BLaER1 (cell line): ENCODE measurements around the gene MYEOV.

ENCODE experiments used
- H3K27ac ChIP-seq: shearing (Covaris generic); formaldehyde crosslinking; 2 replicates; pipeline ENCODE4 v1.8.1; 2022
- H3K27me3 ChIP-seq: shearing (Covaris generic); formaldehyde crosslinking; 2 replicates; pipeline ENCODE4 v1.8.1; 2022
- H3K36me3 ChIP-seq: shearing (Covaris generic); formaldehyde crosslinking; 2 replicates; pipeline ENCODE4 v1.8.1; 2022
- H3K4me1 ChIP-seq: shearing (Covaris generic); formaldehyde crosslinking; 2 replicates; pipeline ENCODE4 v1.8.1; 2022
- H3K4me2 ChIP-seq: shearing (Covaris generic); formaldehyde crosslinking; 2 replicates; pipeline ENCODE4 v1.8.1; 2022
- H3K4me3 ChIP-seq: shearing (Covaris generic); formaldehyde crosslinking; 2 replicates; pipeline ENCODE4 v1.8.1; 2022
- H3K9ac ChIP-seq: shearing (Covaris generic); formaldehyde crosslinking; 2 replicates; pipeline ENCODE4 v1.8.1; 2022
- H3K9me3 ChIP-seq: shearing (Covaris generic); formaldehyde crosslinking; 2 replicates; pipeline ENCODE4 v1.8.1; 2022
- H4K20me1 ChIP-seq: shearing (Covaris generic); formaldehyde crosslinking; 2 replicates; pipeline ENCODE4 v1.8.1; 2022
- Cebpa-rat ChIP-seq: shearing (Covaris generic); IDR thresholded peaks from 2 replicates; pipeline ENCODE4 v1.8.1; 2022

Gene MYEOV

DNA sequence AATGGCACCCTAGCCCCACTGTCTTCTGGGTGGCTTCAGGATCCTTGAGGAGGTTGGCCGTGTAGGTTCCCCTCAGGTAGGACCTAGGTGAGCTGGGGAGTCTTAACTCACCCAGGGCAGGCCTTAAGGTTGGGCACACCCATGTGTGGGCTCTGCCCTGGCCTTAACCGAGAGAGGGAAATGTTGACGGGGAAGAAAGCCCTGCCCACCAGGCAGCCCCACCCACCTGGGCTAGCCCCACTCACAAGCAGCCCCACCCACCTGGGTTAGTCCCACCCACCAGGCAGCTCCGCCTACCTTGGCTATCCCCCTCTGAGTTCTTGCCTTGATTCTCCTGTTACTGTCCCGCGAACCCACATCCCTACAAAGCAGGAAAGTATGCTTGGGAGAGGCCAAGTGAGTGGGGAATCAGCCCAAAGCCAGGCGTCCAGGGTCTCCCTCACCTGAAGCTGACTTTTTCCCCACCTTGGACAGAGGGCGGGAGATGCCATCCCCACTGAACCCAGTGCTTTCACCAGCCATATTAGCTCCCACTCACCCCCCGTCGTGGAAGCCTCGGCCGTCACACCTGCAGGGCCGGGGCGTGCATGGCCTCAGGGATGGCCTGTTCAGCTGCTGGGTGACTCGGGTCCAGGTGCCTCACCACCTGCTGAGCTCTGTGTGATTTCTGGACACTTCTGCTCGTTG lies at the start of gene MYEOV:
Gene MYEOV (plus strand): TSS at position 337 of the 687 bp plus-strand sequence. CDS start 1,200 bp downstream, outside the sequence.
- Histone ChIP-seq H3K4me3 (no peak within 1 kb of the TSS), H3K4me1 (peaks cover 65% of the 10 kb centered on the region), H3K4me2 (peak within 1 kb of the TSS; percentile 92), H3K27me3 (no peaks in the 10 kb centered on the region), H3K27ac (peak within 1 kb of the TSS; percentile 90), H3K9ac (no peak within 1 kb of the TSS; the same call in 1 of the 2 replicates), H3K36me3 (no peaks in the 10 kb centered on the region), H4K20me1 (peaks cover 5% of the 10 kb centered on the region; the same call in 1 of the 2 replicates), H3K9me3 (no peaks in the 10 kb centered on the region)
- TF ChIP-seq Cebpa-rat, result no peak

- H3K4me1 ChIP-seq, result peaks cover 14% of the 10 kb centered on the region
- H3K36me3 ChIP-seq, result no peaks in the 10 kb centered on the region
- H3K27ac ChIP-seq, result no peak overlapping the region
- H3K4me3 ChIP-seq, result no peak overlapping the region
- TF ChIP-seq Cebpa-rat, result no peak
- no peaks in the 10 kb centered on the region for H3K27me3 ChIP-seq
- no peaks in the 10 kb centered on the region for H4K20me1 ChIP-seq
- no peak overlapping the region for H3K4me2 ChIP-seq
- no peak overlapping the region for H3K9ac ChIP-seq
- H3K9me3 ChIP-seq, result no peaks in the 10 kb centered on the region; the same call in 1 of the 2 replicates
Measured at GRCh38 chr11:69244266-69244665, 49.7 kb upstream of the MYEOV start.

DNA sequence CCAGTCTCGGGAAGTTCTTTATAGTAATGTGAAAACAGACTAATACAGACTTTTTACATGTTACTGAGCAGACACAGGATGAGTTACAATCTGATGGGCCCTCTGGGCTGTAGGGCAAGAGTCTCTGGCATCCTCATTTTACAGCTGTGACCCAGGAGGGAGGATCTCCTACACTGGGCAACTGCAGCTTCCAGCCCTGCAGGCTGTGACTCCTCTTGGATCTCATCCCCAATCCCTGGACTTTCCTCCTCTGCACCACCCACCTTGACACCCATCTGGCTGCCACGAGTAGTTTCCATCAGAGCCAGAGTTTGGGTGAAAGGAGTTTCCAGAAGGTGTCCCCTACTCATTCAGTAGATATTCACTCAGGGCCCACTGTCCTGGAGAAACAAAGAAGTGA lies 48.9 kb upstream of the MYEOV start:
- H4K20me1 ChIP-seq, result no peaks in the 10 kb centered on the region
- no peak overlapping the region for H3K9ac ChIP-seq
- no peak for TF ChIP-seq Cebpa-rat
- H3K36me3 ChIP-seq, result no peaks in the 10 kb centered on the region
- no peak overlapping the region for H3K27ac ChIP-seq
- H3K27me3 ChIP-seq, result no peaks in the 10 kb centered on the region
- H3K9me3 ChIP-seq, result no peaks in the 10 kb centered on the region; the same call in 1 of the 2 replicates
- peaks cover 14% of the 10 kb centered on the region for H3K4me1 ChIP-seq
- no peak overlapping the region for H3K4me3 ChIP-seq
- no peak overlapping the region for H3K4me2 ChIP-seq

DNA sequence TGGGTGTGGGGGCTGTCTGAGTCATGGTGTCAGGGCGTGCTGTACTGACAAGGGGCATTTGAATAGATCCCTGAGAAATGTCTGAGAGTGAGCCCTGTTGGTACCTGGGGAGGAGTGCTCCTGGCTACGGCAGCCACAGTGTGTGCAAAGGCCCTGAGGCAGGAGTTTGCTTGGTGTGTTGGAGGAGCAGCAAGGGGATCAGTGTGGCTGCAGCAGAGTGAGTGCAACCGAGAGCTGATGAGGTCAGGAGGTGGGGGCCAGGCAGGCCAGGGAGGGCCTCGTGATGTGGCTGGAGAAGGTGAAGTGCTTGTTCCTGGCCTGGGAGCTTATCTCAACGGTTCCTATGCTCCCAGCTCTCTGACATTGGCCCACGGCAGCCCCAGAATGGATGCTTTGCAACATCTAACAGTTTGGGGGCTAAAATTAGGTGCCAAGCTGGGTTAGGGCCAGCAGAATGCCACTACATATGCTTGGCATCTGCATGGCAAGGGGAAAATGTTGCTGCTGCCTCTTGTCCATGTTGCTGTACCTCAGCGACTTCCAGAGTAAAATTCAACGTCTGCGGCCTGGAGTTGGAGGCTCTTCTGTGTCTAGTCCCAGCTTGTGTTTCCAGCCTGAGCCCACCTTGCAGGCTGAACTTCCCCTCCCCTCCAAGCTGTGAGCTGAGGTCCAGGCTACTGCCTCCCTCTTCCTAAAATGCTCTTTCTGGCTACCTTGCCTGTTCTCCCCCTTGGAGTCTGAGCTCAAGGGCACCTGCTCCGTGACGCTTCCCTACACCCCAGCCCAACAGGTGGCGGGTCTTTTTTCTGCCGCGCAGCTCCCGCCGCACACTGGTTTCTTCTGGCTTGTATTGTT lies 48.2 kb upstream of the MYEOV start:
- Histone ChIP-seq H3K4me2 (no peak overlapping the region), H3K4me3 (no peak overlapping the region), H3K27ac (no peak overlapping the region), H4K20me1 (no peaks in the 10 kb centered on the region), H3K9ac (no peak overlapping the region), H3K9me3 (no peaks in the 10 kb centered on the region; the same call in 1 of the 2 replicates), H3K4me1 (peaks cover 14% of the 10 kb centered on the region), H3K27me3 (no peaks in the 10 kb centered on the region), H3K36me3 (no peaks in the 10 kb centered on the region)
- TF ChIP-seq Cebpa-rat, result no peak

DNA sequence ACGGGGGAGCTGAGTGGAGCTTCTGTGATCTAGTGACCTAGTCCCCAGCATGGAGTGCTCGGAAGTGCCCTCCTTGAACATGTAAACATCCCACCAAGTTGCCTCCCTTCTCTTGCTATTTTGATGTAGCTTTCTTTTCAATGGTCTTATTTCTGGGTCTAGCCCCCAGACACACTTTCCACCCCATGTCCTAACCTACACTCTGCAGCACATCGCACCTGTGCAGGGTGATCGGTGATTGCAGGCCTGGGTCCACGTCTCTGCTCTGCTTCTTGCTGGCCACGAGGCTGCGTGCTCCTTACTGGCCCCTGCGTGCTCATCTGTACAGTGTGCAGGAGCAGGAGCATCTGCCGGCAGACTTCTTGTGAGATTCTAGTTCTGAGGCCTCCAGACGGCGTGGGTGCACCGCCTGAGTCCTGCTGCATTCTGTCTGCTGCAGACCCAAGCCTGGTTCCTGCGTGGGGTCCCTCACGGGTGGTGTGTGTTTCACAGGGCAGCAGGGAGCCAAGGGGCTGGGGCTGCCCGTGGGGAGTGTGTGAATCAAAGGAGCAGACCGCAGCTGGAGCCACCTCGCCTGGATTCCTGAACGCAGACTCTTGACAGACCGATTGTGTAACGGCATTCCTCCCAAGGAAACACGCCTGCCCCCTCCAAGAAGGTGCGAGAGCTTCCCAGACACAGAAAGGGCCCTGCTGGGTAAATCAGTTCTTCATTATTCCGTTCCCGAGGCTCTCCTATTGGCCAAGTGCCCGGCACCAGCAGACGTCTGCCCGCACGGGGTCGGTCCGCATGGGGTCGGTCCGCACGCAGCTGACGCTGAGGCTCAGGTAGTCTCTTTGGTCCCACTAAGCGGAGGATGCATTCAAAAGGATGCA lies 44.4 kb upstream of the MYEOV start:
- peaks cover 13% of the 10 kb centered on the region; the same call in 1 of the 2 replicates for H3K9me3 ChIP-seq
- H3K36me3 ChIP-seq, result no peaks in the 10 kb centered on the region
- no peak overlapping the region for H3K9ac ChIP-seq
- no peaks in the 10 kb centered on the region for H3K27me3 ChIP-seq
- no peak for TF ChIP-seq Cebpa-rat
- no peak overlapping the region for H3K27ac ChIP-seq
- H3K4me2 ChIP-seq, result no peak overlapping the region
- H3K4me1 ChIP-seq, result no peaks in the 10 kb centered on the region
- H4K20me1 ChIP-seq, result no peaks in the 10 kb centered on the region
- H3K4me3 ChIP-seq, result no peak overlapping the region

GRCh38 chr11:69250186-69251056 lies 43.5 kb upstream of the MYEOV start:
- Histone ChIP-seq H3K9ac (no peak overlapping the region), H3K27ac (no peak overlapping the region), H3K27me3 (no peaks in the 10 kb centered on the region), H3K4me3 (no peak overlapping the region), H3K4me2 (no peak overlapping the region), H3K4me1 (no peaks in the 10 kb centered on the region), H3K36me3 (no peaks in the 10 kb centered on the region), H3K9me3 (peaks cover 13% of the 10 kb centered on the region; the same call in 1 of the 2 replicates), H4K20me1 (no peaks in the 10 kb centered on the region)
- no peak for TF ChIP-seq Cebpa-rat

DNA sequence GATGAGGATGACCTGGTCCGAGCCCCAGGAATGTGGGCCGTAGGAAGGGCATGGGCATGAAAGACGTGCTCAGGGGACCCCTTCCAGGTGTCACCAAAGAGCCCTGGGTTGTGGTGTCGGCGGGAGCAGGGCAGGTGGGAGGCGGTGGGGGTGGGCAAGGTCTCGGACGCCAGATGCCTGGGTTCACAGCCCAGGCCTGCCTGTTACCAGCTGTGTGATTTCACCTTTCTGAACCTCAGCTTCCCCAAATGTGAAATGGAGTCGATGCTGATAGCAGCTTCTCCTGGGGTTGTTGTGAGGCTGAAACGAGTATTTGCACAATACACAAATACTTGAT lies 42.9 kb upstream of the MYEOV start:
- Histone ChIP-seq H3K4me1 (no peaks in the 10 kb centered on the region), H3K4me2 (no peak overlapping the region), H3K9ac (no peak overlapping the region), H3K9me3 (peaks cover 17% of the 10 kb centered on the region; the same call in 1 of the 2 replicates), H3K27ac (no peak overlapping the region), H3K4me3 (no peak overlapping the region), H4K20me1 (no peaks in the 10 kb centered on the region), H3K27me3 (no peaks in the 10 kb centered on the region), H3K36me3 (no peaks in the 10 kb centered on the region)
- no peak for TF ChIP-seq Cebpa-rat

DNA sequence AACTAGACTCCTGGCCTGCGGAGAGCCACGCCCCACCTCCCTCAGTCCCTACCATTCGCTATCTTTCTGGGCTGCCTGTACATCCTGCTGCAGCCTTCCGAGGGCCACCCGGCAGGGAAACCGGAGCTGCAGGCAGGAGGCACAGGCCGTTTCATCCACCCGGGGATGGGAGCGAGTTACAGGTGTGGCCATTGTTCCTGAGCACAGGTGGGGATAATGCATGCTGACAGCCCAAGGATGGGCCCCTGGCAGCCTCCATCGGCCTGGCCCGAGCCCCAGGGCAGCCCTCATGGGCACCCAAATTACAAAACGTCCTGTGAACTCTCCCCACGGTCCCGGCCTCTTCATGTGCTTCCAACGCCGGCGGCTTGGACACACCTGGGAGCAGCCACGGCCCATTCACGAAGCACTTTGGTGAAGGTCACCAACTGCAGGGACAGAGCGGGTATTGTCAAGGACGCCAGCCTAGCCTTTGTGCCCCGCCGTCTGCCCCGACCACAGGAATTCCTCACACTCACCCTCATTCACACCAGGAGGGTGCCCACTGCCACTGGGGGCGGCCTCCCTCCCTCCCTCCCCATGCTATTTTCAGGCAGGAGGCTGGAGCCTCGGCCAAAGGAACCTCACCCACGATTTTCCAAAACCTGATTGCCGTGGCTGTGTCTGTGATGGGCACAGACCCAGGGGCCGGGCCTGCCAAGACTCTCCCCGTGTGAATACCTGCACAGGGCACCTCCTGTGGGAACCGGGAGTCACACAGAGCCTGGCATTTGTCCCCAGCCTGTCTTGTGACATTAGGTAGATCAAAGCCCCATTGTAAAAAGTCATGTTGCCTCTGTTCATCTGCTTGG lies 42.1 kb upstream of the MYEOV start:
- H3K4me2 ChIP-seq, result no peak overlapping the region
- no peak for TF ChIP-seq Cebpa-rat
- H3K9ac ChIP-seq, result no peak overlapping the region

More for the DNA sequence above, 42.1 kb upstream of the MYEOV start:
- Histone ChIP-seq H3K27ac (no peak overlapping the region), H3K36me3 (no peaks in the 10 kb centered on the region), H3K4me3 (no peak overlapping the region), H3K9me3 (peaks cover 21% of the 10 kb centered on the region; the same call in 1 of the 2 replicates), H4K20me1 (no peaks in the 10 kb centered on the region), H3K27me3 (no peaks in the 10 kb centered on the region), H3K4me1 (no peaks in the 10 kb centered on the region)
